Embryonic facial prominence (tissue), 1 donor: ENCODE results near the gene REPIN1.

Source experiments
- DNase-seq: peaks from one replicate; pipeline ENCODE4 v3.0.0-alpha.2; 2016; ENCODE audit errors: extremely low spot score

REPIN1 gene

DNA sequence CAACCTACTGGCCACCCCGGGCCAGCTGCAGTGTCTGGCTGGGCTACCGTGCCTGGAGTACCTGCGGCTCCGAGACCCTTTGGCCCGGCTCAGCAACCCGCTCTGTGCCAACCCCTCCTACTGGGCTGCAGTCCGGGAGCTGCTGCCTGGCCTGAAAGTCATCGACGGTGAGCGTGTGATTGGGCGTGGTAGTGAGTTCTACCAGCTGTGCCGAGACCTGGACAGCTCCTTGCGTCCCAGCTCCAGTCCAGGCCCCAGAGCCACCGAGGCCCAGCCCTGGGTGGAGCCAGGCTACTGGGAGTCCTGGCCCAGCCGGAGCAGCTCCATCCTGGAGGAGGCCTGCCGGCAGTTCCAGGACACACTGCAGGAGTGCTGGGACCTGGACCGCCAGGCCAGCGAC is 31.4 kb upstream of the REPIN1 start:
- no peak for DNase-seq

DNA sequence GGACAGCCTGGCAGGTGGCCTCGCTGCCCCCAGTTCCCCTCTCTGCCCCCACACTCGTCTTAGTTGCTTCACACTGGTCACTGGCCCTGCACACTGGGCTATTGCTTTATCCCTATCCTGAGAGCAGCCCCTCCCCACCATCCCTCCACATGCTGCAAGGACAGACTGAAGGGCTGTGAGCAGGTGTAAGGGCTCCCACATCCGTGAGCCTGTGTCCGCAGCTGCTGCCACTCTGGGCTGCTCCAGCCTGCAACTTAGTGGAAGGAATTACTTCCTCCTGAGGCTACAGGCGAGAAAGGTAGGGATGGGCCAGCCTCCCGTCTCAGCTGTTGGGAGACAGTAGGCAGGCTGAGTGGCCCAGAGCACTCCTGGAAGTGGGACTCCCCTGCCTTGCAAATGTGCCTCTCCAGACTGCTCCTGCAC is 31.0 kb upstream of the REPIN1 start:
- no peak for DNase-seq

DNA sequence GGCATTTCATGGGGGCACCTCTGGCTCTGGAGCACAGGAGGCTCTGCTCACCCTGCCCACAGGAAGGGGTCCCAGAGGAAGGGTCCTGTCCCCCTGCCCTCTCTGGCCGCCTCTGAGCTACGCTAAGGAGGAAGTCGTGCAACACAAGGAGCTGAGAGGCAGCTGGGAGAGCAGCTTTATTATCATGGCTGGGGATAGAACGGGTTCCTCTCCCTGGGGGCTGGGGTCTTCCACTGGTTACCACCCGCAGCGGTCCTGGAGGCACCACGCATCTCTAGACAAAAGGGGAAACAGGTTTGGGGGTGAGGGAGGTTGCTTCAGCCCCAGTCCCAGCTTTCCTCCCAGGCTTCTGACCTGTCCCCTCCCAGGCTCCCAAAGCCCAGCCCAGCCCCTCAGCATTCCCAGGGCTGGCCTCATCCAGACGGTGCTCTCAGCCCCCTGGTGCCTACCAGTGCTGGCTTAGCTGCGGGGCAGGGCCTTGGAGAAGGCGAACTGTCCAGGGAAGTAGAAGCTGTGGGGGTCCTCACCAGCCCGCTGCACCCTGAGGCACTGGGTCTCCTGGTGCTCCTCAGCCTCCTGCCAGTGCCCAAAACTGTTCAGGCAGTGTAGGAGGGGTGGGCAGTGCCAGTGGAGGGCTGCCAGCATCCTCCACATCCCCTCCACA is 30.3 kb upstream of the REPIN1 start:
- DNase-seq: no peak

DNA sequence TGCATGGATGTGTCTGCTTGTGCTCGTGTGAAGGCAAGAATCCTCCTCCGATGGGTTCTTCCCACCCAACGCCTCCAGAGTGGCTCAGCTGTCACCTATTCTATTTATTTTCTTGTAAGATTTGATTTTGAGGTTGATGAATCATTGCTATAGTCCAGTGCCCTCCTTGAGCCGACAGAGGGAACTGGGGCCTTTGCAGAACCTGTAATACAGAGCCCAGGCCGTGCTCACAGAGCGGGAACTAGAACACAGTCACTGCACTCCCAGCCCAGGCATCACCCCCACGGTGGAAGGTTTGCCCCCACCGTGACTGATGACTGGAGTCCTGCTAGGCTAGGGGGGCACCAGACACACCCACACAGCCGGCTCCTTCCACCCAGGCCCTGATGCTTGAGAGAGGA is 29.2 kb upstream of the REPIN1 start:
- DNase-seq: no peak

DNA sequence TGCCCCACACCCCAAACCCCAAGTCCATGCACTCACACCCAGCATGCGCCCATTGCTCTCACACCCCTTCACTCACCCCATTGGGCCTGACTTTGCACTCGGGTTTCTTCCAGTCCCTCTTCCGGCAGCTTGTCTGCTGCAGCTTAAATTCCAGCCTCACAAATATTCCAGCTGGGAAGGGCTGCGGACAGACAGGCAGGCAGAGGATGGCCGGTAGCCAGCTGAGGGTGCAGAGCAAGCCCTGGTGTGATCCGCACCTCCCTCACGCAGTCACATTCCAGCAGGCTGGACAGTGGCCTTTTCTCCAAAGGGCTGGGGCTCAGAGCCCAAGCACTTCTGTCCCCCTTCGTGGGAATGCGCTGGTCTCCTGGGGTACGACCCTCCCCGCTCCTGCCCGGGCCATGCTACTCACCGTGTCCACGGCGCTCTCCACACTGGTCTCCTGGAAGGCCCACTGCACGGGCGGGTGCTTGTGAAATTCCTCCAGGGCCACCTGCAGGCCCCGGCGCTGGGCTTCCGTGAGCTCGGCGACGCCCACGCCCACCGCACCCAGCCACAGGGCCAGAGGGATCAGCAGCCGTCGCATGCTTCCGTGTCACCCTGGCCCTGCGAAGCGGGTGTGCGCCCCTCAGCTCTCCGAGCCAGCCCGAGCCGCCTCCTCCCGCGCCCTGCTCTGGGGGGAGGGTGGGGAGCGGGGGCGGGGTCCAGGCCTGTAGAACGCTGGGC is 28.4 kb upstream of the REPIN1 start:
- DNase-seq: no peak

DNA sequence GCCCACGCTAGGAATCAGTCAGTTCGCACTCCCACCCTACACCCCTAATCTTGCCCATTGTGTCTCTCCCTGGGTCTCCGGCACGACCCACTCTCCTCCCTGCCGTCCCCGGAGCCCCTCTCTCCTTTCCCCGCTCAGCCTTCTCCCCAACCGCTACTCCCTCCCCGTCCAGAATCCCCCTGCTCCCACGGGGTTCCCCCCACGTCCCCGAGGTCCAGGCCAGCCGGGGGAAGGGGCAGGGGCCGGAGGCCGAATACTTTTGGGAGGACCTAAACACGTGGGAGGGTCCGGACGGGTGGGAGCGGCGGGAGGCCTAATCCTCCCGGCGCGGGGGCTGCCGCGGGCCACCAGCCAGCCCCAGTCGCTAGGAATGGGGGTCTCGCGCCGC is 27.8 kb upstream of the REPIN1 start:
- DNase-seq: no peak

DNA sequence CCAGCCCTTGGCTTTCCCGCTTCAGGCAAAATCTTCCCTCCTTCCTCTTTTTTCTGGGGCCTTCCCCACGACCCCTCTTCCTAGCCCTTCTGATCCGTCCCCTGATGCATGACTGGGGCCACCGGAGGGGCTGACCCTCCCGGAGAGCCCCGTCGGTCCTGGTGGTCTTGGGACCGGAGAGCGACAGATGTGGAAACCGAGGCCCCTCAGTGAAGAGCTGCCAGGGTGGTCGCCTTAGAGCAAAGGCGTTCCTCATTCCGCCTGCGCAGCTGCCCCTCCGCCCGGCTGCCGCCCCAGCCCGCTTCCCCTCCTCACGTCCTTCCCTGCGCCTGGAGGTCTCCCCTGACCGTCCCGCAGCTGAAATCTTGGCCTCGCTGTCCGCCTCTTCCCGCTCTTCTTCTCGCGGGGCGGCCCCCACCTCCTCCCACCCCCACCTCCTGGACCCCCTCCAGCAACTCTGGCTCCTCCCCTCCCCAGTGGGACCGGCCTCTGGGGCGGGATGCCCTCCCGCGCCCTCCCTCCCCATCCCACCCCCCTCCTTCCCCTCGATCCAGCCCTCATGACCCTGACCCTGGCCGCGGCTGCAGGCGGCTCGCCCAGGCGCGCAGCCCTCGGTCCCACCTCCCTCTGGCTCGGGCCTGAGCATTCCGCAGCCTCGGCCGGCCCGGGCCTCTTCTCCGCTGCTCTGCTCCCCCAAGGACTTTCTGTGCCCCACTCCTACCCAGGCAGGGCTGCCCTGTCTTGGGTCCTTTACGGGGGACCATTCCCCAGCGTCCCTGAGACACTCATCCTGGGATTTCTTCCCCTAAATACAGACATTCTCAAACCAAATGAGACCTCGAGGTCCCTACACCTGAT is 27.1 kb upstream of the REPIN1 start, which contains the start of gene RARRES2:
Gene RARRES2 (minus strand): TSS at position 367 of the 858 bp plus-strand sequence. CDS start 1,020 bp downstream, outside the sequence.
- no peak for DNase-seq

DNA sequence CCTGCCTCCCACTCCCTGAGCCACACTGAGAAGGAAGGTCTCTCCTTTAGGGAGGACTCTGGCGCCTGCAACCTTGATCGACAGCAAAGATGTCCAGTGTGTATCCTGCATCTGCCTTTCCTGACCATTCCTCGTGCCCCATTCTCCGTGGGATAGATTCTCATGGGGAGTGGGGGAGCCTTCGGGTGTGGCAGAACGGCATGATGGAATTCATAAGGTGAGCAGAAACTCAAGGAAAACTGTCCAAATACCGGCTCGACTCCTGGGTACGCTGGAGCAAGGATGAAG is 26.6 kb upstream of the REPIN1 start:
- no peak for DNase-seq

DNA sequence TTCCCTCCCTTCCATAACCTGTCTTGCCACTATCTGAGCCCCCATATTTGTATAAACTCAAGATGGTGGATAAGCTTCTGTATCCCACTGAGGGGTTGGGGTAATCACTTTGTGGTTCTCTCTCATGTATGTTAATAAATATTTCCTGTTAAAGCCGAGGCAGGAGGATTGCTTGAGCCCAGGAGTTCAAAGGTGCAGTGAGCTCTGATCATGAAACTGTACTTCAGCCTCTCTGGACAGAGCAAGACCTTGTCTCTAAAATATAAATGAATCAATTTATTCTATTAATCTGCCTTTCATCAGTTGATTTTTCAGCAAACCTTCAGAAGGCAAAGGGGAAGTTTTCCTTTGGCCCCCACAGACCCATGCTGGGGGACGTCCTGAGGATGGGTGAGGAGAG is 25.4 kb upstream of the REPIN1 start:
- DNase-seq: no peak

DNA sequence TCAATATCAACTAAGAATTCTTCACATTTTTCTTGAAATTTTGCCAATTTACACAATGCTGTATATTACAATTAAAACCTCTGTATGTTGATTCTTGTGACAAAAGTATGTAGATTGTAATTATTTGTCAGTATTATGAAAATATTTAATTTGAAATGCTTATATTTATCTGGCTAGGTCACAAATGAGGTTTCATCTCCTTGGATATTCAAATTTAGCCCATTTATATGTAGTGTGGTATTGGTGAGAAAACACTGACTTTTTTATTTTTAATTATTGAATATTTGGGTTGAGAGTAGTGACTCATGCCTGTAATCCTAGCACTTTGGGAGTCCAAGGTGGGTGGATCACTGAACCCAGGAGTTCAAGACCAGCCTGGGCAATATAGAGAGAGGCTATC is 24.3 kb upstream of the REPIN1 start:
- DNase-seq: no peak

DNA sequence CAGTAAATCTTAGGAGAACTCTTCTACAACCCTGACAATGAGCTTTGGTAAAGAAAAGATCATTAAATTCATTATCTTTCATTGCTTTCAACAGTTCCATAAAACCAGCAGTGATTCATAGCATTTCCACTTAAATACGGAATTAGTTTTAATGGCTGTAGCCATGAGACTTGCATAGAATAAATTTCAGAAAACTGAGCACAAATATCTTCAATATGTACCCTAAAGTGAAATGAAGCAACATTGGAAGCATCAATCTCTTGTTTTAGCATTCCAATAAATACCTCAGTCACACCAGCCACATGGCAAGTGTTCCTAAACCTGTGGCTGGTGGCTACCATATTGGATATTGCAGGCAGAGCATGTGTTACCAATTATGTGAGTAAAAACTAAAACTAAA is 23.6 kb upstream of the REPIN1 start:
- DNase-seq: no peak

DNA sequence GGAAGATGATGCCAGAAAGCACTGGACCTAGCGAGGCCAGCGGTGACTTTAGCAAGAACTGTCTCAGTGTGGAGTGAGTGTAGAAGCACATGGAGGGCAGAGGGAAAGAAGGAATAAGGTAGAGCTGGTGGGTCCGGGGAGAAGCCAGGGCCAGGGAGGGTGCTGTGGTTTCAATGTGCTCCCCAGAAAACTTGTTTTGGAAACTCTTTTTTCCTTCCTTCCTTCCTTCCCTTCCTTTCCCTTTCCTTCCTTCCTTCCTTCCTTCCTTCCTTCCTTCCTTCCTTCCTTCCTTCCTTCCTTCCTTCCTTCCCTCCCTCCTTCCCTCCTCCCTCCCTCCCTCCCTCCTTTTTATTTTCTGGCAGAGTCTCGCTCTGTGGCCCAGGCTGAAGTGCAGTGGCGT is 21.7 kb upstream of the REPIN1 start:
- DNase-seq: no peak

DNA sequence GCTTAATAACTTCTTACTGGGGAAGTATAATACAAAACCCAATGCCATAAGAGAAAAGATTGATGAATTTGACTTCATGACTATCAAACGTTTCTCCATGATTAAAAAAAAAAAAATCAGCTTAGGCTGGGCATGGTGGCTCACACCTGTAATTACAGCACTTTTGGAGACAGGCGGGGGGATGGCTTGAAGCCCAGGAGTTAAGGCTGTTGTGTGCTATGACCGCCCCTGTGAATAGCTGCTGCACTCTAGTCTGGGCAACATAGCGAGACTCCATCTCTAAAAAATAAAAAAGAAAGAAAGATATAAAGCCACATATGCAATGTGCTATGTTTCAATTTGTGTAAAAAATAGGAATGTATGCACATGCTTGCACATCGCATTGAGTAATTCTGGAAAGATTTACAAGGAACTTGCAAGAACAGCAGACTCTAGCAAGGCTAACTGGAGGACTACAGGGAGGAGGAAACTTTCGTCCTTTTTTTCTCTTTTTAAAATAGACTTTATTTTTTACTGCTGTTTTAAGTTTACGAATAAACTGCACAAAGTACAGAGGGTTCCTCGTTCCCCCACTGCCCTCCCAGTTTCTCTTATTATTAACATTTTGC is 16.9 kb upstream of the REPIN1 start:
- DNase-seq: no peak

DNA sequence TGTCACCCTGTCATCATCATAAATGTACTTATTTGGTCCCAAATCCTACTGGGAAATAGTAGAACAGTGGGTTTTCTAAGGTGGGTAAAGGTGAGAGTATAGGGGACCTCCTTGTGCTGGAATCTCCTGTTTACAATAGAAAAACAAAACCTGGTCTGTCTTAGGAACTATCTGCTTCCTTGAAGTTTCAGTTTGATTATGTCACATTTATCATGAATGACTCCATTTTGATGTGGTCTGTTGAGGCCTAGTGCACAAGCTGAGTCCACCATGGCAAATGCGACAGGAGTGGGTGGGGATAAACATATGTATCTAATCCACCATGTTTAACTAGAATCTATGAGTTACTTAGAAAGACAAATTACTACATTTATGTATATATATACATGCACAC is 13.0 kb upstream of the REPIN1 start:
- no peak for DNase-seq

DNA sequence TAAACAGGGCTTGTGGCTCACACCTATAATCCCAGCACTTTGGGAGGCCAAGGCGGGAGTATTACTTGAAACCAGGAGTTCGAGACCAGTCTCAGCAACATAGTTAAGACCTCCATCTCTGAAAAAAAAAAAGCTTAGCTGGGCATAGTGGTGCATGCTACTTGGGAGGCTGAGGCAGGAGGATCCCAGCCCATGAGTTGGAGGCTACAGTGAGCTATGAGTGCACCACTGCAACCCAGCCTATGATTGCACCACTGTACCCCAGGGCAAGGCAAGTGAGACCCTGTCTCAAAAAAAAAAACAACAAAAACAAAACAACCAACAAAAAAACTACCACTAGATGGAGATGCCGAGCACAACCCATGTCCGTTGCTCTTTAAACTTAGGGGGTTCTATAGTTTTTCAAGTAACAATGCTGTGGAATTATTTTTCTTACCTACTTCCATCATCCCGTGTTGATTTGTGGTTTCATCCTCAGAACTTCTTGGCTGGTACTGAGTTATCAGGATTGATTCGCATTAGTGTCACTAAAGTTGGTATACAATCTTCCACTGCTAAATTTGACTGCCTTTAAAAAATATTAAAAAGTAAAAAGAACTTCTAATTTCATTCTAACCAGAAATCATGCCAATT is 12.2 kb upstream of the REPIN1 start:
- DNase-seq: no peak

DNA sequence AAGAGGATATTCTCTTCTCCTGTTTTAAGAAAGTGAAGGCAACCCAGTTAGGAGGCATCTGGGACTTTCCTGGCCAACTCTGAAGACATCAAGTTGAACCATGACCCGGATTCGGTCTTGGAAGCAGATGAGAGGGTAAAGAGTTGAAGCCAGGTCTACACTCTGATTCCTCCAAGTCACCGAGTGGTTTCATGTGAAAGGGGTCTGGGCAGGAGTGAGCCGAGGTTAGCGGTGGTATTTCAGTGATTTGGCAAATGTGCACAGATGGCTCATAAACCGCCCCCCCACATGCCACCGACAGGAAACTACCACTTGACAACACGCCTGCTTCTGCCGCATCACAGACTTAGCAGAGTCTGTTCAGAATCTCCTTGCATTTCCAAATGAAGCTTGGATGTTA is 11.4 kb upstream of the REPIN1 start:
- DNase-seq: no peak

DNA sequence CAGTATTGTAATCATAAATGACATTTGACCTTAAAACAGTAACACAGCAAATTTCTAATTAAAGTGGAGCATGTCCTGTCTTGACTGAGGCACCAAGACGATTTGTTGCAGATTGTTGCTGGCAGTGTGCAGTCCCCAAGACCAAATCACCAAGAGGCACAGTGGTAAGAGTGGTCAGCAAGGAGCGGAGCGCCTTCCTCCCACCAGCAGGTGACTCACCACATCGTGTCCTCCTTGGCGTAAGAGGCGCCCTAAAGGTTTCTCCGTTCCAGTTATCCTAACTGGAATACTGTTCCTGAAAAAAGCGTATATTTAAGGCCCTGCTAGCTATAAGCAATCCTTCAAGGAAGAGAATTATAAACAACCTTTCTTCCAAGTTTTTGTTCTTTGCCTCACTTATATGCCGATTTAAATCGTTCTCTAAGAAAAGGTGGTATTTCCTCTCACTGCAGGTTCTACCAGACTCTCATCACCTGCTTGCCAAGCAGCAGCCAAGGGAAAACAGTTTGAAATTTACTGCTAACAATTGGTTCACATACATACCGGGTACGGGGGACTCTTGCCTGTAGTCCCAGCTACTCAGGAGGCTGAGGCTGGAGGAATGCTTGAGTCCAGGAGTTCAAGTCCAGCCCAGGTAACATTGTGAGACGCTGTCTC is 10.7 kb upstream of the REPIN1 start:
- DNase-seq: no peak

DNA sequence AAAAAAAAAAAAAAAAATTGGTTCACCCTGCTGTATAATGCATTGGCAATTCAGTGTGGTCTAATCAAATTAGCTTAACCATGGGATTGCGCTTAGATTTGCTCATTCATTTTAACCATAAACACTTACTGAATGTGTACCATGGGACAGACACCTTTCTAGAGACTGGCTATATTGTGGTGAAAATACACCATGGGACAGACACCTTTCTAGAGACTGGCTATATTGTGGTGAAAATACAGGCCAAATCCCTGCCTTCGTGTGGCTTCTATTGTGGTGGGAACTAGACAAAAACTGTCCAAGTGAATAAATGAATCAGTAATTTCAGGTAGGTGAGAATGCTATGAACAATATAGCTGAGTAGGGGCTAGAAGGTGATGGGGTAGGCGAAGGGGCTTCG is 10.2 kb upstream of the REPIN1 start:
- DNase-seq: no peak

DNA sequence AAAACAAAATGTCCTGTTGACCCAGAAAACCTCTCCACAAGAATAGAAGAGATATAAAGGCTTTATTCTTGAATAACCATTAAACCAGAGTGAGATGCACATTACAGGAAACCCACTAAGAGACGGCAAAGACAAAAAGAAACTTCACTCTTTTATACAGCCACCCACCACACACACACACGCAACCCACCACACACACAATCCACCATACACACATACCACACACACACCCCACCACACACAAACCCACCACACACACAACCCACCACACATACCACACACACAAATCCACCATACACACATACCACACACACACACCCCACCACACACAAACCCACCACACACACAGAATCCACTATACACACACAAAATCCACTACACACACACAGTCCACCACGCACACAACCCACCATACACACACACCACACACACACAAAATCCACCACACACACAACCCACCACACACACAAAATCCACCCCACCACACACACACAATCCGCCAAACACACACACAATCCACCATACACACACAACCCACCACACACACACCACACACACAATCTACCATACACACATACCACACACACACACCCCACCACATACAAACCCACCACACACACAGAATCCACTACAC is 9.5 kb upstream of the REPIN1 start:
- no peak for DNase-seq

DNA sequence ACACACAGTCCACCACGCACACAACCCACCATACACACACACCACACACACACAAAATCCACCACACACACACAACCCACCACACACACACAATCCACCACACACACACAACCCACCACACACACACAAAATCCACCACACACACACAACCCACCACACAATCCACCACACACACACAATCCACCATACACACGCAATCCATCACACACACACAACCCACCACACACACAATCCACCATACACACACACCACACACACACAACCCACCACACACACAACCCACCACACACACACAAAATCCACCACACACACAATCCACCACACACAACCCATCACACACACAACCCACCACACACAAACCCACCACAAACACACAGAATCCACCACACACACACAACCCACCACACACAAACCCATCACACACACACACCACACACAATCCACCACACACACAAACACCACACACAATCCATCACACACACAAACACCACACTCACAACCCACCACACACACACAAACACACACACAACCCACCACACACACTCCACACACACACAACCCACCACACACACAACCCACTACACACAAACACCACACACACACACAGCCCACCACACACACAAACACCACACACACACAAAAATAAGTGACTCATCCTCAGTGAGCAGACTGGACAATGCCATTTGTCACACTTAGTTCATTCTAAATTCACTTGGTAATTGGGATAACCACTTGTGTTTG is 8.8 kb upstream of the REPIN1 start:
- no peak for DNase-seq
